HCT116 (cell line): ENCODE measurements around the gene C18orf32. TPM values are rescaled to one million over a fixed set of nuclear protein-coding genes. Genes with fewer than 3 reads are reported as not detected.

Source experiments
- ATAC-seq: fragments of 200-7000 bp; cut with Tn5 transposase; 2 replicates; pipeline ENCODE4 v1.9.1; 2020; ENCODE audit warnings: mild to moderate bottlenecking, moderate library complexity
- BruUV-seq: library from RNA; stranded (reverse); fragments of 400-500 nt; replicated peaks from 2 replicates; lab custom pipeline; 2021; lab: Mats Ljungman, UMichigan
- CTCF ChIA-PET: fragments of 300-600 bp; sonication (Branson Sonifier 250); formaldehyde crosslinking; loops from one replicate; lab custom pipeline; 2021; ENCODE audit warnings: antibody characterized with exemption; lab: Charles Lee
- POLR2A ChIA-PET: fragments of 300-600, 350-600 bp; sonication (Branson Sonifier 250); formaldehyde crosslinking; loops from one replicate; lab custom pipeline; 2021; ENCODE audit warnings: antibody characterized with exemption; lab: Charles Lee
- RAD21 ChIA-PET, 2 experiments: fragments of 300-600 bp; sonication (Branson Sonifier 250); formaldehyde crosslinking; loops; one replicate each; lab custom pipeline; 2023; ENCODE audit warnings: low total read pairs in 2 of 2; ENCODE audit not compliant: uncharacterized antibody in 2 of 2, unreplicated experiment in 2 of 2, low non-redundant PET in 1 of 2; lab: Charles Lee
- DNase-seq: peaks from one replicate; pipeline ENCODE4 v3.0.0-alpha.2; 2010; ENCODE audit warnings: low read depth, low spot score
- H2AFZ ChIP-seq: fragments of 200-600 bp; shearing (Covaris generic), sonication (generic); 2 replicates; pipeline ENCODE4 v1.6.1; 2017; ENCODE audit warnings: low read depth, mixed run types, mixed read lengths, antibody characterized with exemption, low read length; ENCODE audit not compliant: poor library complexity, severe bottlenecking
- H3K27ac ChIP-seq: 2 replicates; pipeline ENCODE4 v1.5.1; 2012; ENCODE audit warnings: low read depth, low read length
- H3K27me3 ChIP-seq: fragments of 200-600 bp; sonication (generic); 2 replicates; pipeline ENCODE4 v1.6.1; 2016; ENCODE audit warnings: mixed run types, low read length, mixed read lengths; ENCODE audit not compliant: insufficient read depth
- H3K36me3 ChIP-seq, 2 experiments: fragments of 200-500 bp in 1 of 2; fragments of 200-600 bp in 1 of 2; sonication (Bioruptor generic) in 1 of 2; sonication (generic) in 1 of 2; 2 replicates each; pipeline versions ENCODE4 v1.5.1 to v1.6.1; 2014 to 2016; ENCODE audit warnings: low read length in 2 of 2, inconsistent platforms in 1 of 2, mixed read lengths in 1 of 2, mixed run types in 1 of 2; ENCODE audit not compliant: insufficient read depth in 2 of 2, control insufficient read depth in 1 of 2
- H3K4me1 ChIP-seq, 2 experiments: fragments of 200-600 bp in 1 of 2; sonication (generic) in 1 of 2; 2 replicates each; pipeline versions ENCODE4 v1.5.1 to v1.6.1; 2012 to 2017; ENCODE audit warnings: low read length in 2 of 2, inconsistent platforms in 1 of 2, mild to moderate bottlenecking in 1 of 2, mixed read lengths in 1 of 2, mixed run types in 1 of 2, moderate library complexity in 1 of 2; ENCODE audit not compliant: insufficient read depth in 2 of 2, control insufficient read depth in 1 of 2
- H3K4me2 ChIP-seq: fragments of 200-600 bp; sonication (generic); 2 replicates; pipeline ENCODE4 v1.6.1; 2017; ENCODE audit warnings: mixed run types, low read length, mixed read lengths
- H3K4me3 ChIP-seq, 2 experiments: fragments of 200-600 bp in 1 of 2; sonication (generic) in 1 of 2; replicated peaks in 1 of 2; 2 replicates each; pipeline ENCODE4 v1.5.1; 2011 to 2016; ENCODE audit warnings: low read length in 2 of 2, control low read depth in 1 of 2, low read depth in 1 of 2, mild to moderate bottlenecking in 1 of 2, mixed read lengths in 1 of 2, mixed run types in 1 of 2
- H3K79me2 ChIP-seq: fragments of 200-600 bp; sonication (generic); 2 replicates; pipeline ENCODE4 v1.6.1; 2017; ENCODE audit warnings: mild to moderate bottlenecking, mixed run types, low read length, moderate library complexity, mixed read lengths; ENCODE audit not compliant: insufficient read depth
- H3K9ac ChIP-seq: fragments of 200-600 bp; sonication (generic); 2 replicates; pipeline ENCODE4 v1.6.1; 2016; ENCODE audit warnings: low read length, mixed read lengths
- H3K9me2 ChIP-seq: fragments of 200-600 bp; sonication (generic), shearing (Covaris generic); 2 replicates; pipeline ENCODE4 v1.6.1; 2017; ENCODE audit warnings: mixed run types, mild to moderate bottlenecking, moderate library complexity; ENCODE audit not compliant: insufficient read depth
- H3K9me3 ChIP-seq, 2 experiments: fragments of 200-500 bp in 1 of 2; fragments of 200-600 bp in 1 of 2; sonication (Bioruptor generic) in 1 of 2; sonication (generic) in 1 of 2; 2 replicates each; pipeline ENCODE4 v1.6.1; 2014 to 2017; ENCODE audit warnings: low read length in 2 of 2, mixed read lengths in 2 of 2, inconsistent platforms in 1 of 2, low read depth in 1 of 2, mild to moderate bottlenecking in 1 of 2, mixed run types in 1 of 2, moderate library complexity in 1 of 2; ENCODE audit not compliant: control insufficient read depth in 1 of 2, insufficient read depth in 1 of 2
- H4K20me1 ChIP-seq: fragments of 200-600 bp; sonication (generic), shearing (Covaris generic); 2 replicates; pipeline ENCODE4 v1.6.1; 2017; ENCODE audit warnings: mixed run types, mild to moderate bottlenecking, moderate library complexity; ENCODE audit not compliant: insufficient read depth
- CEBPB ChIP-seq: IDR thresholded peaks from 2 replicates; pipeline ENCODE4 v1.6.1; 2012; ENCODE audit warnings: low read depth
- CTCF ChIP-seq, 3 experiments: fragments of 200-600 bp in 1 of 3; sonication (generic) in 1 of 3; IDR thresholded peaks in 2 of 3; conservative IDR thresholded peaks in 1 of 3; 2 replicates each; pipeline ENCODE4 v1.5.1; 2012 to 2017; ENCODE audit warnings: low read depth in 2 of 3, low read length in 2 of 3, antibody characterized with exemption in 1 of 3, borderline replicate concordance in 1 of 3, control low read depth in 1 of 3, mild to moderate bottlenecking in 1 of 3, mixed read lengths in 1 of 3, mixed run types in 1 of 3, moderate library complexity in 1 of 3; ENCODE audit not compliant: insufficient read depth in 1 of 3
- EGR1 ChIP-seq: IDR thresholded peaks from 2 replicates; pipeline ENCODE4 v1.6.1; 2012; ENCODE audit warnings: low read depth
- ELF1 ChIP-seq: IDR thresholded peaks from 2 replicates; pipeline ENCODE4 v1.6.1; 2012; ENCODE audit warnings: low read depth, borderline replicate concordance
- JUND ChIP-seq: IDR thresholded peaks from 2 replicates; pipeline ENCODE4 v1.6.1; 2012
- POLR2A ChIP-seq: IDR thresholded peaks from 2 replicates; pipeline ENCODE4 v1.7.0; 2011; ENCODE audit warnings: borderline replicate concordance; ENCODE audit not compliant: insufficient read depth, insufficient read length; ENCODE audit errors: extremely low read depth
- REST ChIP-seq: IDR thresholded peaks from 2 replicates; pipeline ENCODE4 v1.6.1; 2012; ENCODE audit warnings: low read depth
- SIN3A ChIP-seq: IDR thresholded peaks from 2 replicates; pipeline ENCODE4 v1.6.1; 2012; ENCODE audit warnings: low read depth
- SP1 ChIP-seq: IDR thresholded peaks from 2 replicates; pipeline ENCODE4 v1.6.1; 2012; ENCODE audit warnings: low read depth
- SRF ChIP-seq: IDR thresholded peaks from 2 replicates; pipeline ENCODE4 v1.6.1; 2012; ENCODE audit warnings: low read depth
- TCF7L2 ChIP-seq: IDR thresholded peaks from 2 replicates; pipeline ENCODE4 v1.7.0; 2011; ENCODE audit warnings: borderline replicate concordance, inconsistent platforms; ENCODE audit not compliant: insufficient read depth, insufficient read length; ENCODE audit errors: extremely low read depth
- YY1 ChIP-seq: IDR thresholded peaks from 2 replicates; pipeline ENCODE4 v1.6.1; 2011; ENCODE audit warnings: low read length, low read depth, moderate library complexity, mild to moderate bottlenecking; ENCODE audit not compliant: insufficient replicate concordance; ENCODE audit errors: extremely low read depth
- ZFX ChIP-seq: fragments of 450-650 bp; IDR thresholded peaks from 2 replicates; pipeline ENCODE4 v1.6.1; 2017
- intact Hi-C: fragments of 100-400 bp; cut with micrococcal nuclease; formaldehyde crosslinking; loops from 2 replicates; pipeline ENCODE4 v1.10.0; 2022
- total RNA-seq: library from RNA; stranded (reverse); gene quantifications from one replicate; pipeline ENCODE4 v1.2.1, GENCODE V29; 2021; ENCODE audit not compliant: unreplicated experiment

Gene C18orf32
- total RNA-seq, 1 experiment from 2014 or later: 35.0 TPM

- no peak overlapping the region for H3K27ac ChIP-seq
- no peaks in the 10 kb centered on the region for H3K9me2 ChIP-seq
- TF ChIP-seq SRF (no peak), CTCF (IDR thresholded peaks at IDR 0.05 in 2 of 3, conservative IDR thresholded peaks at IDR 0.05 in 1 of 3; ENCODE audit: borderline replicate concordance in 1 of 3, insufficient read depth in 1 of 3, low read depth in 2 of 3, low read length in 2 of 3) (no peak), EGR1 (no peak), POLR2A (no peak), SIN3A (no peak), YY1 (no peak), TCF7L2 (no peak), ELF1 (no peak), REST (no peak), JUND (no peak), ZFX (no peak), SP1 (no peak), CEBPB (no peak)
- H3K27me3 ChIP-seq: no peaks in the 10 kb centered on the region
- intact Hi-C loops: no loop called here
- H3K4me2 ChIP-seq: no peak overlapping the region
- H3K36me3 ChIP-seq: no peaks in the 10 kb centered on the region
- H3K9me3 ChIP-seq: no peaks in the 10 kb centered on the region
- no peak overlapping the region for H2AFZ ChIP-seq
- ChIA-PET CTCF (interaction anchor here (0.7 kb wide), 1 partner anchor 391 kb away, joined by 3 read pairs; no protein-coding TSS in a partner anchor), POLR2A (interaction anchor here (1.5 kb wide), 1 partner anchor 19 kb away, joined by 3 read pairs; the partner anchor contains the start of gene C18orf32), RAD21 (no interaction called here)
- no peak overlapping the region for H3K4me3 ChIP-seq
- BruUV-seq: no TSS peak
- DNase-seq: no peak
- H3K4me1 ChIP-seq: no peaks in the 10 kb centered on the region
- no peak overlapping the region for H3K9ac ChIP-seq
- H3K79me2 ChIP-seq: no peaks in the 10 kb centered on the region
- ATAC-seq: no peak
- H4K20me1 ChIP-seq: no peaks in the 10 kb centered on the region
Measured at GRCh38 chr18:49467599-49467998, 19.4 kb downstream of the C18orf32 start.
